NCI-H510A treated with DMSO at 0.1 percent for 48 hours (cell line): ENCODE data around the gene ANXA6.
"Not testable (repeated sequence)": the region's sequence is repeated elsewhere in the genome, so short reads cannot be mapped to it uniquely, and the experiment has no call there.

Experiments used
- DNase-seq: peaks from one replicate; lab custom pipeline; 2025; lab: John Stamatoyannopoulos, UW

The ANXA6 gene

GRCh38 chr5:151181818-151182523 lies 24.4 kb upstream of the ANXA6 start:
- no peak for DNase-seq

- no peak for DNase-seq
These were observed 22.7 kb upstream of the ANXA6 start for GRCh38 chr5:151180291-151180690.

DNA sequence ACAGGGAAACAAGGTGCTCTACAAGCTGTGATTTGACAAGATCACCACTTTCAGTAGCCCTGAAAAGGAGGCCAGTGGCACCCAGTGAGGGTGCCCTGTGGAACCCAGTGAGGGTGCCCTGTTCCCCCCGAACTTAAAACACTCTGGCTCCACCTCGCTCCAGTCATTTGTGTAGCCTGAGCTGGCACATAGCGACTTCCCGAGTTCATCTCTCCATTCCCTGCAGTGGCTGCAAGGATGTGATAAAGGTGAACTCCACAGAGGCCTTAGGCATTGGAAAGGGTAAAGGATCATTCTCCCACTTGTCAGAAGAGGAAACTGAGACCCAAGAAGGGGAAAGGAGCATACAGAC lies 21.9 kb upstream of the ANXA6 start:
- DNase-seq: no peak

- DNase-seq: no peak
These were observed 21.4 kb upstream of the ANXA6 start for GRCh38 chr5:151178777-151179488.

DNA sequence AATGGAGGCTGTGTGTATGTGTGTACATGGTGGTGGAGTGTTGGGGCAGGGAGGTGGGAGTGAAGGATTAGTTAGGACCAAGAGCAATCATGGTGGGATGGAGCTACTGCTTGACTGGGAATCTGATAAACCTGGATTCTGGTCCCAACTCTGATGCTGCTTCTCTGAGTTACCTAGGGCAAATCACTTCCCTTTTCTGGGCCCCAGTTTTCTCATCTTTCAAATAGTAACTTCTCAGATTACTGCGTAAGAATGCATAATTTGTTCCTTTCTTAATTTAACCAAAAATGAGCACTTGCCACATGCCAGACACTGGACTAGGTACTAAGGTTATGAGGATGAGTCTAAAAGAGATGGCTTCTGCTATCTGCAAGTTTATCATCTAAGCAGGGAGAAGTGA lies 20.8 kb upstream of the ANXA6 start:
- DNase-seq: no peak

GRCh38 chr5:151176268-151176667 lies 18.7 kb upstream of the ANXA6 start:
- not testable (repeated sequence) for DNase-seq

DNA sequence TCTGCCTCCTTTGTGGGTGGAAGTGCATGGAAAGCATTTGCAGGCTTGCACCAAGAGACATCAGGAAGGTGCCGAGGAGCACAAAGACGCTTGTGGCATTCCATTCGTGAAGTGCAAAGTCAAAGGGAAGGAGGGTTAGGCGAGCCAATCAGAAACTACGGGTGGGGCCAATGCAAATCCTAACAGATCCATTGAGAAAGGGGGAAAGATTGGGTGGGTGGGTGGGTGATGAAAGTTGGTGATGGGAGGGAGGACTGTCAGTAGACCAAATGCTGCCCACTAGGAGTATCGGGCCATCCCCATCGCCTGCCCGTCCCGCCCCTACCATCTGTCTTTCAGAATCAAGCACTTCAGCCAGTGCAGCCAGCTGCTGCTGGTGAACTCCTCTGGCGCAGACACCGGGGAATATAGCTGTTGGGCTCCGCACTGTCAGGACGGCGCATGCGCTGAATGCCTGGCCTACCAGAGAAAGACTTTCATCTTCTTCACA lies 17.1 kb upstream of the ANXA6 start:
- peak; percentile 79 for DNase-seq

- no peak for DNase-seq
These were observed 16.4 kb upstream of the ANXA6 start for GRCh38 chr5:151173711-151174611.

DNA sequence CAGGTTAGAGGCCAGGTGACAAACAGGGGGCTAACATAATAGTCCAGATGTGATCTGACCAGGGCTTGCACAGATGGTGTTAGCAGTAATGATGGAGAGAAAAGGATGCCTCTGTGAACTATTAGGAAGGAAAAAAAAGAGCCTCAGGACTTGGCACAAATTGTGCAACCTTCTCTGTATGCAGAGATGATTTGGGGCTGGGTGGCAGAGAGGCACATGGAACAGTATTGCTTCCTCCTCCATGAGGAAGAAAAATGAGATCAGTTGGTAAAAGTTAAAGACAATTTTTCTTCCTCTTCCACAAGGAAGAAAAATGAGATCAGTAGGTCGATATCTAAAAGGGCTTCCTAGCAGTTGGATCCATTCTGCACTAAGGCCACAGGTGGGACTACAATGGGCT lies 13.9 kb upstream of the ANXA6 start:
- DNase-seq: no peak

- DNase-seq: no peak
These were observed 11.2 kb upstream of the ANXA6 start for GRCh38 chr5:151168602-151169344.

DNA sequence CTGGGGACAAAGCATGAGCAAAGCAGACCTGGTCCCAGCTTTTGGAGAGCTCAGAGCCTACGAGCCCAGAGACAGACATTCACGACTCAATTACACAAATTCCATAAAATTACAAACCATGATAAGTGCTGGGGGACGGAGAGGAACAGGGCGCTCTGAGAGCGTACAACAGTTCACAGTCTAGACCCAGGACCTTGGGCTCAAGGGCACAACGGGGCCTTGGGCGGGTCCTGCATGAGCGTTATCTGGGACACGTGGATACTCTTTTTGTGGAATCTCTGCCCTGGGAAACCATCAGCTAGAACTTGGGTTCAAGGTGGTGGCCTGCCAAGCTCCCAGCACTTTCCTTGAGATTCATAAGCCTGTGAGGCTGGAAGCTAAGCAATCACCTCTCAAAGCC lies 9.4 kb upstream of the ANXA6 start:
- DNase-seq: no peak

- peak; percentile 83 for DNase-seq
These were observed 7.3 kb upstream of the ANXA6 start for GRCh38 chr5:151164687-151165392.

DNA sequence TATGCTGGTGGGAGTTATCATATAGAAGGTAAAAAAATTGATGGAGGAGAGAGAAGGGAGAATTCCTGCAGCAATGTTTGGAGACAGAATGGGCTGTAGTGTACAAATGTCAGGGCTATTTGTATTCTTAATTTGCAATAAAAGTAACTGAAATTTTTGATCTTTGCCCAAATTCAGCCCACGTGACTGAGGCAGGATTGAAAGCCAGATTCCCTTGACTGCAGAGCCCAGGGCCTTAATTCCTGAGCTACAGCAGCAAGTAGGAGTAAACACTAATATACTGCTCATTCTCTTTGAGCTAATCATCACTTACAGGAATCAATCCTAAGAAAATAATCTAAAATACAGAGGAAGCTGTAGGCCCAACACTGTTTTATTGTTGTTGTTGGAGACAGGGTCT lies 5.2 kb upstream of the ANXA6 start:
- no peak for DNase-seq

GRCh38 chr5:151159649-151160373 lies 2.2 kb upstream of the ANXA6 start:
- DNase-seq: no peak

DNA sequence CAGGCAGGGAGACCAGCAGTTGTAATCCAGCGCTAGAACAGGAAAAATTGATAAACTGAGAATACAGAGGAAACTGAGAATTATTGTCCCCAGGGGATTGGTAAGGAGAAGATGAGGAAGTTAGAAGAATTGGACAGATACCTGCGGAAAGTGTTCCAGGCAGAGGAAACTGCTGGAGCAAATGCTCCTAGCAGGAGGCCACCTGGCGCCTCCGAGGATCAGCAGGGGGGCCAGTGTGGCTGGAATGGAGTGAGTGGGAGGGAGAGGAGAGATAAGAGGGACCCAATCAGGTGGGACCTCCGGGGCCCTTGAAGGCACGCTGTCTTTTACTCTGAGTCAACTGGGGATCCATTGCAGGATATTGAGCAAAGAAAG lies 695 bp upstream of the ANXA6 start:
- DNase-seq: no peak

DNA sequence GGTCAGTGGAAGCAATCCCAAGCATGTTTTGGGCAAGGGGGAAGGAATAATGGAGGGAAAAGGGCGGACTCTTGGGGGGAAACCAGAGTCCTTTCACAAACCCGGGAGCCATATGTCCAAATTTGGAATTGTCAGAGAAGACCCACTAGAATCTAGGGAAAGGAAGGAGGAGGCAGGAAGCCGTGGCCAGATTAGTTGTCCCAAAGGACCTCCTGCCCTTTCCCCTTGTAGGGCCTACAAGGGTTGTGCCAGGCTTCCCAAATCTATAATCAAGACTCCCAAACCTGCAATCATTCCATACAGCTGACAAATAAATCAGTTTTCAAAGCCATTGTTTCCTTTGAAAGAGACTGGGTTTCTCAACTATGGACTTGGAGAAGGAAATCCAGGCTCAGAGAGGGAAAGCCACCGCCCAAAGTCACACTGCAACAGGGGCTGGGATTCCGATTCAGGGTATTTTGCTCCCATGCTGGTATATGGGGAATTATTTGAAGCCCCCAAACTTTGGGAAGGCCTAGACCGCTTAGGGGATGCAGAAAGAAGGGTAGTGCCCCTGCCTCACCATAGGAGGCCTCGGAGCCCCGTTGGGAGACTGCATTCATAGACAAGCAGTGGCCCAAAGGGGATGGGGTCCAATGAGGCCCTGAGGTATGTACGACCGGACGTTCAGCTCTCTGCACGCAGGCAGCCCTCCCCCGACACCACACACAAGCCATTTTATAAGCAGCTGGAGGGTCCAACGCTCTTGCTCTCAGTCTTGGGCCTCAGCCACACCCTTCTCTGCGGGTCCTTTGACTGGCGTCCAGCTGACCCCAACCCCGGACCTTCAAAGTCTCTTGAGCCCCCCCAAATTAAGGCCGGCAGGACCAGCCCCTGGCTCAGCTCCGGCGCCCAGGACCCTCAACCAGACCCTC lies 815 bp downstream of the ANXA6 start:
- DNase-seq: no peak

GRCh38 chr5:151155775-151156506 lies 1.6 kb downstream of the ANXA6 start:
- DNase-seq: peak; percentile 11

DNA sequence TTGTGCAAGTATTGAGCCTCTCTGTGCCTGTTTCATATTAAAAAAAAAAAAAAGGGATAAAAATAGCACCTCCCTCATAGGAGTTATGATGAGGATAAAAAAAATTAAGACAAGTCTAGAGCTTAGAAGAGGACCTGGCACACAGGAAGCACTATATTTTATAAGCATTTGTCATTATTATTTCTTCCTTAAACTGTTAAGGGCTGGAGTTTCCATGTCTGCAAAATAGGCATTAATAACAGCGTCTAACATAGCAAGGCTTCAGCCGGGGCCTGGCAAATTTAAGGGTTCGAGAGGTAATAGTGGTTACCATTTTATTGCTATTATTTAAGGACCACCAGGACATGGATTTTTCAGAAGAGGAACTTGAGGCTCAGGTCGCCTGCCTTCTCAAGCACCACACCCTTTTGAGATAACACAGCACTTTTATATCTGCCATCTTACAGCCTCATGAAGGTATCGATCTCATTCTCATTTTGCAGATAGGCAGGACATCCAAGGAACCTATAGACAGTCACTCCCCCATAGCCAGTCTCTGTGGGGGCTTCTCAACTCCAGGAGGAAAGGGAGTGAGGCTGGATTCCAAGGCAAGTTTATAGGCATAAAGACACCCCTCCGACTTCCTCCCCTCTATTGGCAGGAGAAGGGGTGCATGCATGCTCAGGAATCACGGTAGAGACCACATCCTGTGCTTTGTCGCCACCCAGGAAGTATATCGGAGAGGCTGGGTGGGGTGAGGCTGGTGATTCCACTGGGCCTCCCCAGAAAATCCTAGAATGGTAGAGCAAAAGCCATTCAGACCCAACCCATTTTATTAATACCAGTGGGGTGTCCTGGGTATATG lies 2.4 kb downstream of the ANXA6 start:
- no peak for DNase-seq
